Astrocyte of the cerebellum (primary cell): Measurements from ENCODE around the gene PDE4D.

Experiments used
- DNase-seq: peaks from one replicate; pipeline ENCODE4 v3.0.0-alpha.2; 2011; ENCODE audit warnings: low read depth
- H3K4me3 ChIP-seq: 2 replicates; pipeline ENCODE4 v1.5.1; 2011; ENCODE audit warnings: mild to moderate bottlenecking, low read depth, low read length, moderate library complexity
- CTCF ChIP-seq: IDR thresholded peaks from 2 replicates; pipeline ENCODE4 v1.5.1; 2012; ENCODE audit warnings: low read length, low read depth, moderate library complexity, mild to moderate bottlenecking; ENCODE audit errors: missing control alignments
- in situ Hi-C: cut with HindIII; loops from 2 replicates; pipeline ENCODE4 v1.10.0; 2017; ENCODE audit warnings: low sequenced_read_pairs

PDE4D gene

GRCh38 chr5:59685191-59685530 lies 208.4 kb downstream of the PDE4D start:
- no peak for DNase-seq
- no peak for TF ChIP-seq CTCF
- no peak overlapping the region for H3K4me3 ChIP-seq
- in situ Hi-C loops: no loop called here

- in situ Hi-C loops: no loop called here
- no peak overlapping the region for H3K4me3 ChIP-seq
- TF ChIP-seq CTCF: no peak
- no peak for DNase-seq
Observed at GRCh38 chr5:59684388-59685190, 208.9 kb downstream of the PDE4D start.

- no peak for DNase-seq
- no peak overlapping the region for H3K4me3 ChIP-seq
- in situ Hi-C loops: no loop called here
- no peak for TF ChIP-seq CTCF
Observed at GRCh38 chr5:59683311-59683710, 210.2 kb downstream of the PDE4D start.

- in situ Hi-C loops: no loop called here
- H3K4me3 ChIP-seq: no peak overlapping the region
- no peak for DNase-seq
- TF ChIP-seq CTCF: no peak
Observed at GRCh38 chr5:59682542-59682941, 211.0 kb downstream of the PDE4D start.

- no peak overlapping the region for H3K4me3 ChIP-seq
- no peak for TF ChIP-seq CTCF
- in situ Hi-C loops: no loop called here
- no peak for DNase-seq
Observed at GRCh38 chr5:59678943-59679342, 214.6 kb downstream of the PDE4D start.

- in situ Hi-C loops: no loop called here
- H3K4me3 ChIP-seq: no peak overlapping the region
- no peak for DNase-seq
- TF ChIP-seq CTCF: no peak
Observed at GRCh38 chr5:59674763-59675162, 218.8 kb downstream of the PDE4D start.
